Measurements from ENCODE around the gene TSPEAR.

TSPEAR gene

GRCh38 chr21:44473915-44474555 lies 237.3 kb downstream of the TSPEAR start:
- DNase-seq (ENCODE audit: low read depth): no peak
- no peak overlapping the region for H3K4me3 ChIP-seq (ENCODE audit: low read depth, low read length)
- no peak for TF ChIP-seq CTCF (IDR thresholded peaks at IDR 0.05; ENCODE audit: control insufficient read depth, extremely low read depth, insufficient read depth)

- no peak for TF ChIP-seq CTCF (IDR thresholded peaks at IDR 0.05; ENCODE audit: control insufficient read depth, extremely low read depth, insufficient read depth)
- H3K4me3 ChIP-seq (ENCODE audit: low read depth, low read length): no peak overlapping the region
- DNase-seq (ENCODE audit: low read depth): no peak
Observed at GRCh38 chr21:44471996-44472395, 239.4 kb downstream of the TSPEAR start.

- DNase-seq (ENCODE audit: low read depth): no peak
- no peak overlapping the region for H3K4me3 ChIP-seq (ENCODE audit: low read depth, low read length)
- TF ChIP-seq CTCF (IDR thresholded peaks at IDR 0.05; ENCODE audit: control insufficient read depth, extremely low read depth, insufficient read depth): no peak
Observed at GRCh38 chr21:44471341-44471740, 240.0 kb downstream of the TSPEAR start.

GRCh38 chr21:44467859-44468195 lies 243.5 kb downstream of the TSPEAR start:
- DNase-seq (ENCODE audit: low read depth): no peak
- no peak for TF ChIP-seq CTCF (IDR thresholded peaks at IDR 0.05; ENCODE audit: control insufficient read depth, extremely low read depth, insufficient read depth)
- H3K4me3 ChIP-seq (ENCODE audit: low read depth, low read length): no peak overlapping the region

- DNase-seq (ENCODE audit: low read depth): no peak
- no peak for TF ChIP-seq CTCF (IDR thresholded peaks at IDR 0.05; ENCODE audit: control insufficient read depth, extremely low read depth, insufficient read depth)
- H3K4me3 ChIP-seq (ENCODE audit: low read depth, low read length): no peak overlapping the region
Observed at GRCh38 chr21:44466996-44467858, 244.1 kb downstream of the TSPEAR start.

- DNase-seq (ENCODE audit: low read depth): no peak
- H3K4me3 ChIP-seq (ENCODE audit: low read depth, low read length): no peak overlapping the region
- no peak for TF ChIP-seq CTCF (IDR thresholded peaks at IDR 0.05; ENCODE audit: control insufficient read depth, extremely low read depth, insufficient read depth)
Observed at GRCh38 chr21:44466351-44466954, 244.9 kb downstream of the TSPEAR start.

Data from LNCaP clone FGC (cell line).